Bronchial epithelial cell (primary cell): Measurements from ENCODE around the gene PLEKHB1. TPM values are rescaled to one million over a fixed set of nuclear protein-coding genes. Genes with fewer than 3 reads are reported as not detected.

ENCODE experiments used
- DNase-seq: peaks from one replicate; pipeline ENCODE4 v3.0.0-alpha.2; 2010; ENCODE audit warnings: low read depth
- FAIRE-seq: peaks from 2 replicates; lab custom pipeline; 2011; peaks lifted over from hg19 to GRCh38; lab: Jason Lieb, UNC
- H3K27me3 ChIP-seq: 2 replicates; pipeline ENCODE4 v1.5.1; 2011; ENCODE audit warnings: low read length; ENCODE audit not compliant: control insufficient read depth, insufficient read depth
- H3K36me3 ChIP-seq: 2 replicates; pipeline ENCODE4 v1.5.1; 2011; ENCODE audit warnings: low read length; ENCODE audit not compliant: control insufficient read depth, insufficient read depth
- H3K4me3 ChIP-seq: 2 replicates; pipeline ENCODE4 v1.5.1; 2011; ENCODE audit warnings: mild to moderate bottlenecking, low read depth, low read length, control low read depth
- CTCF ChIP-seq: IDR thresholded peaks from 2 replicates; pipeline ENCODE4 v1.5.1; 2011; ENCODE audit warnings: mild to moderate bottlenecking, moderate library complexity, low read length, control low read depth, inconsistent platforms; ENCODE audit not compliant: insufficient read depth, severe bottlenecking
- total RNA-seq: library from RNA; depleted of rRNA; stranded (reverse); fragments of >200 nt; gene quantifications from 2 replicates; pipeline ENCODE4 v1.2.1, GENCODE V29; 2014

PLEKHB1 gene
- total RNA-seq, 1 donor from 2014 or later = not detected

- Histone ChIP-seq H3K27me3 (no peaks in the 10 kb centered on the region), H3K36me3 (no peaks in the 10 kb centered on the region), H3K4me3 (no peak overlapping the region)
- no peak for DNase-seq
- FAIRE-seq = no peak
- no peak for TF ChIP-seq CTCF
These were observed 6.6 kb downstream of the PLEKHB1 start for GRCh38 chr11:73652856-73653559.

- Histone ChIP-seq H3K27me3 (no peaks in the 10 kb centered on the region), H3K36me3 (no peaks in the 10 kb centered on the region), H3K4me3 (no peak overlapping the region)
- FAIRE-seq (no peak), DNase-seq (no peak)
- no peak for TF ChIP-seq CTCF
These were observed 7.6 kb downstream of the PLEKHB1 start for GRCh38 chr11:73653996-73654395.

- DNase-seq (no peak), FAIRE-seq (no peak)
These were observed 8.2 kb downstream of the PLEKHB1 start for GRCh38 chr11:73654482-73655021.

GRCh38 chr11:73655686-73656085, 9.3 kb downstream of the PLEKHB1 start:
- TF ChIP-seq CTCF = no peak
- Histone ChIP-seq H3K4me3 (no peak overlapping the region), H3K36me3 (no peaks in the 10 kb centered on the region), H3K27me3 (no peaks in the 10 kb centered on the region)
- DNase-seq (no peak), FAIRE-seq (no peak)

More at GRCh38 chr11:73654482-73655021, 8.2 kb downstream of the PLEKHB1 start:
- no peaks in the 10 kb centered on the region for H3K36me3 ChIP-seq
- H3K27me3 ChIP-seq = no peaks in the 10 kb centered on the region
- TF ChIP-seq CTCF = no peak
- H3K4me3 ChIP-seq = no peak overlapping the region

- no peak overlapping the region for H3K4me3 ChIP-seq
- no peak for FAIRE-seq
- DNase-seq = no peak
- H3K27me3 ChIP-seq = no peaks in the 10 kb centered on the region
- no peak for TF ChIP-seq CTCF
- H3K36me3 ChIP-seq = no peaks in the 10 kb centered on the region
These were observed 10.6 kb downstream of the PLEKHB1 start for GRCh38 chr11:73656985-73657384.
